Tibial nerve (tissue), 3 donors: ENCODE measurements around the gene ATP5F1A.

Experiments used
- POLR2A ChIP-seq, 2 donors: fragments of 450-650 bp; IDR thresholded peaks; one replicate each; pipeline ENCODE4 v1.6.1; 2017; ENCODE audit warnings: antibody characterized with exemption in 2 of 2, mild to moderate bottlenecking in 2 of 2, moderate library complexity in 2 of 2
- TF ChIP-seq, protein P1 (sequence below), 5 experiments: fragments of 200-600 bp in 3 of 5; fragments of 450-650 bp in 2 of 5; sonication (generic) in 3 of 5; IDR thresholded peaks; one replicate each; pipeline ENCODE4 v1.5.1; 2016 to 2019; ENCODE audit warnings: antibody characterized with exemption in 5 of 5, mild to moderate bottlenecking in 3 of 5, moderate library complexity in 2 of 5

DNA sequence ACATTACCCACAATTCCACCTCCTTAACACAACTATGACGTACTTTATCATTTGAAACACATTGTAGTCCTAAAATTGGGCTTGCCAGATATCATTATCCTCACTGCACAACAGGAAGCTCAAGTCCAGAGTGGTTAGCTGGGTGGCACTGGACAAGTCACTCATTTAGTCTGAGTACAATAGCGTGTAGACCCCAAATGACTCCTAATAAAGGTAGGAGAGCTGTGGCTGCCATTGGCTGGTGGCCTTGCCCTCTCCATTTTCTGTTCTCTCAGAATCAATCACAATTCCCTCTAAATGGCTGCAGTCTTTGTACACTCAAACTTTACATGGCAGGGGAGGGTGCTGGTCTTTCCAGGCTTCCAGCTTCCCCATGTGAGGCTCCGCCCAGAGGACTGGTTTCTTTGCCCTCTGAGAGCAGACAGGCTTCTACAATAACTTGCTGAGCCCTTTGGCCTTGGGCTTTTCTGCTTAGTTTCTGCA lies 37.7 kb downstream of the ATP5F1A start:
- TF ChIP-seq, protein P1, sequence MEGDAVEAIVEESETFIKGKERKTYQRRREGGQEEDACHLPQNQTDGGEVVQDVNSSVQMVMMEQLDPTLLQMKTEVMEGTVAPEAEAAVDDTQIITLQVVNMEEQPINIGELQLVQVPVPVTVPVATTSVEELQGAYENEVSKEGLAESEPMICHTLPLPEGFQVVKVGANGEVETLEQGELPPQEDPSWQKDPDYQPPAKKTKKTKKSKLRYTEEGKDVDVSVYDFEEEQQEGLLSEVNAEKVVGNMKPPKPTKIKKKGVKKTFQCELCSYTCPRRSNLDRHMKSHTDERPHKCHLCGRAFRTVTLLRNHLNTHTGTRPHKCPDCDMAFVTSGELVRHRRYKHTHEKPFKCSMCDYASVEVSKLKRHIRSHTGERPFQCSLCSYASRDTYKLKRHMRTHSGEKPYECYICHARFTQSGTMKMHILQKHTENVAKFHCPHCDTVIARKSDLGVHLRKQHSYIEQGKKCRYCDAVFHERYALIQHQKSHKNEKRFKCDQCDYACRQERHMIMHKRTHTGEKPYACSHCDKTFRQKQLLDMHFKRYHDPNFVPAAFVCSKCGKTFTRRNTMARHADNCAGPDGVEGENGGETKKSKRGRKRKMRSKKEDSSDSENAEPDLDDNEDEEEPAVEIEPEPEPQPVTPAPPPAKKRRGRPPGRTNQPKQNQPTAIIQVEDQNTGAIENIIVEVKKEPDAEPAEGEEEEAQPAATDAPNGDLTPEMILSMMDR (IDR thresholded peaks at IDR 0.05), result no peak
- no peak for TF ChIP-seq POLR2A (IDR thresholded peaks at IDR 0.05)
